MM.1S (cell line): ENCODE measurements around the gene DTX3.

Source experiments
- CTCF ChIP-seq: fragments of 300-600 bp; sonication (generic); IDR thresholded peaks from 2 replicates; pipeline ENCODE4 v1.5.1; 2016; ENCODE audit warnings: antibody characterized with exemption, low read length, mixed read lengths
- EZH2 ChIP-seq: fragments of 300-600 bp; sonication (generic); optimal IDR thresholded peaks from 2 replicates; pipeline ENCODE3; 2017; ENCODE audit warnings: low read depth, mild to moderate bottlenecking, antibody characterized with exemption, low read length, mixed read lengths
- EZH2phosphoT487 ChIP-seq: fragments of 300-600 bp; sonication (generic); IDR thresholded peaks from 2 replicates; pipeline ENCODE4 v1.6.1; 2018; ENCODE audit warnings: antibody characterized with exemption, low read length

DNA sequence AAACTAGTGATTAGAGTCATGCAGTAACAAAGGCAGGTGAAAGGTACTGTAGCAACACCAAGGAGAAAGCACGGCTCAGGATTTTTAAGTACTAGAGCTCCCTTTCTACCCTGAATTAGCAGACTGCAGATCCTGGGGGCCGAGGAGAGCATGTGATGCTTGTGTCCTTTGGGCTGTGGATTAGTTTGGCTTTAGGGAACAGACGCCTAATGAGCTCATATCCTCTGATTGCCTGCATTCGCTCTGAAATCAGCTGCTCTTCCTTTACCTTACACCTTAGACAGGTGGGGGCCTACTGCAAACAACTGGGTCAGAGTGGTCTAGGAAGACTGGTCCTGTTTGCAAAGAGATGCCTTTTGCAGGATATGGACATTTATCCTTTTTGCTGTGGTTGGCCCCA lies 11.4 kb upstream of the DTX3 start:
- TF ChIP-seq CTCF (no peak), EZH2 (no peak), EZH2phosphoT487 (no peak)
